ENCODE data around the gene ITGB3. TPM values are rescaled to one million over a fixed set of nuclear protein-coding genes. Genes with fewer than 3 reads are reported as not detected.

ITGB3 gene
- total and polyA plus RNA-seq, 2 of the 8 experiments (the other 6 are each of a cell fraction or from before 2014, with no cell fraction given) = 0.08 to 0.09 TPM

DNA sequence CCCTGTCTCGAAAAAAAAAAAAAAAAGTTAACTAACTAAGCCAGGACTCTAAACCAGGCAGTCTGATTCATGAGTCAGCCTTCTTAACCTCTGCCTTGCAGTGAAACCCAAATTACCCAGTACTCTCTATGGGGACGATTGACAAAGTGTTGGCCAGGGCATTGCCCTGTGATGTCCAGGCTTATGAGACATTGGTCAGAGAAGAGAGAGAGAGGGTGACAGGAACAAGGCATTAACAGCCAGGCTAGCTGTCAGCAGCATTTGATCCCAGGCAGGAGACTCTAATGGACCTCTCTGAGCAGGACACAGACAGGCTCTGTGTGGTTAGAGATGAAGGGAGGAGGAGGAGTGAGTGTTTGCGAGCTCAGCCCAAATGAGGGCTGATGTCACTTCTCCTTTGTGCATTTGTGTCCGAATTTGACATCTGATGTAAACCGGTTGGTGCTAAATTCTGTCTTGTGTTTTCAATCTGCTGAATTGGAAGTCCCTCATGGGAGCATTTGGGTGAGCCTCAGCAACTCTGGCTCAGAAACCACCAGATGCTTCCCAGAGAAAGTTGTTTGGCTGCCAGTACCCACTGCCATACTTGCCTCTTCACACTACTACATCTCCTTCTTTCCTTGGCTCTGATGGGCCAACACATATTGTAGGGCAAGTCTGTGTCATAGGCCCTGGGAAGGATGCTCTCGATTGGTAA, 48.8 kb upstream of the ITGB3 start (continued):
- TF ChIP-seq SIX5 (IDR thresholded peaks at IDR 0.05; ENCODE audit: low read depth, low read length) = no peak
- no peak for TF ChIP-seq CHD2 (IDR thresholded peaks at IDR 0.05; ENCODE audit: low read length)
